ENCODE results near the gene TBX5. TPM values are rescaled to one million over a fixed set of nuclear protein-coding genes. Genes with fewer than 3 reads are reported as not detected.

Gene TBX5
- total RNA-seq, 1 experiment from 2014 or later: not detected

DNA sequence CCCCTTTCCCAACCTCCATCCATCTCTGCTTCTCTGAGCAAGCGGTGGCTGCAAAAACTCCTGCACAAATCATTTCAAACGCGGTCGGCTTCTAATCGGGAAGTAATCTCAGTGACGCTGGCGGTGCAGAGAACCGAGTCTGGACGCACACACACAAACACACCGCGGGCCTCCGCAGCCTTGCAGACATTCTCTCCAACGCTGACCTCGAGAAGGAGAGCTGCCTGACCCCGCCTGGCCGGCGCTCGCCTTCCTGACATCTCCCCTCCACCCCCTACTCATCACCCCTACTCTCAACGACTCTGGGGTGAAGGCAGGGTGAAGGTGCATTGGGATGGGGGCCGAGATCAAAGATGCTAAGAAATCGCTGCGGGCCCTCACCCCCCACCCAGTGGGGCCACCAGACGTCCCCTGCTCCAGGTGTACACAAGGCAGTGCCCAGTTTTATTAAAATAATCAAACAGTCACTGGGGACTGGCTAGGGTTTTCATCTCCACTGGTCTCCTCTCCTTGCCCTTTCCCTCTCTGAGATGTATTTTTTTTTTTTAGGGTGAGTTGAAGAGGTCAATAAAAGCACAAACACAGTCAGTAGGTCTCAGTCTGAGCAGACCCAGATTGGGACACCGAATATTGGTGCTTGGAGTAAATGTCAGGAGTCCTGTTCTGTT, 506 bp upstream of the TBX5 start:
- H3K27ac ChIP-seq: no peak overlapping the region
- no peaks in the 10 kb centered on the region for H3K4me1 ChIP-seq (replicated peaks)
- no peak overlapping the region for H3K4me3 ChIP-seq
- no peaks in the 10 kb centered on the region for H3K36me3 ChIP-seq
- no peak for DNase-seq (ENCODE audit: low read depth in 1 of 2, low spot score in 2 of 2)
- H3K27me3 ChIP-seq (replicated peaks): peaks cover 44% of the 10 kb centered on the region
- no peaks in the 10 kb centered on the region for H3K9me3 ChIP-seq (replicated peaks)

DNA sequence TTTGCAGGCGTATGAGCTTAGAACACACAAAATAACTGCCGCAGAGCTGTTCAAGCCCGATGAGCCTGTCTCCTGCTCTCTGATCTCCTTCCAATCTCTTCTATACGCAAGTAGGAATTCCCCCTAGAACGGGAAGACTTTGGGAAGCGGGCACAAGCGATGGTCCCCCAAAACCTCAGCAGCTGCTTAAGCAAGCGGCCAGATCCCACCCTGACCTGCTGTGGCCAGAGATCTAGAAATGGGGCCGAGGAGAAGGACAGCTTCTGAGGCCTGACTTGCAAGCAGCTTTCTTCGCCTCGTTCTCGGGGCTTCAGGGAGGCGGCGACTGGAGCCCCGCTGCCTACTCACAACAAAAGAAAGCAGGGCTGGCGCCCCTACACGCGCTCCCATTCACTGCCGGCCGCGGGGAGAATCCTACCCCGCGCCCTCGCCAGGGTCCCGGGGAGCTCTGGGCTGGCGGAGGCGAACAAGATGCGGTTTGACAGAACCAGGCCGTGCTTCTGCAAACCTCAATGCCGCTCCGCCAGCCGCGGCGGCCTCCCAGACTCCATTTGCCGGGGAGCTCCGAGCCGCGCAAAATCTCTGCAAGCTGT, 922 bp downstream of the TBX5 start:
- DNase-seq (ENCODE audit: low read depth in 1 of 2, low spot score in 2 of 2): no peak
- Histone ChIP-seq H3K36me3 (no peaks in the 10 kb centered on the region), H3K27ac (no peak overlapping the region), H3K9me3 (replicated peaks) (no peaks in the 10 kb centered on the region), H3K4me1 (replicated peaks) (no peaks in the 10 kb centered on the region), H3K4me3 (no peak overlapping the region), H3K27me3 (replicated peaks) (peaks cover 44% of the 10 kb centered on the region)

DNA sequence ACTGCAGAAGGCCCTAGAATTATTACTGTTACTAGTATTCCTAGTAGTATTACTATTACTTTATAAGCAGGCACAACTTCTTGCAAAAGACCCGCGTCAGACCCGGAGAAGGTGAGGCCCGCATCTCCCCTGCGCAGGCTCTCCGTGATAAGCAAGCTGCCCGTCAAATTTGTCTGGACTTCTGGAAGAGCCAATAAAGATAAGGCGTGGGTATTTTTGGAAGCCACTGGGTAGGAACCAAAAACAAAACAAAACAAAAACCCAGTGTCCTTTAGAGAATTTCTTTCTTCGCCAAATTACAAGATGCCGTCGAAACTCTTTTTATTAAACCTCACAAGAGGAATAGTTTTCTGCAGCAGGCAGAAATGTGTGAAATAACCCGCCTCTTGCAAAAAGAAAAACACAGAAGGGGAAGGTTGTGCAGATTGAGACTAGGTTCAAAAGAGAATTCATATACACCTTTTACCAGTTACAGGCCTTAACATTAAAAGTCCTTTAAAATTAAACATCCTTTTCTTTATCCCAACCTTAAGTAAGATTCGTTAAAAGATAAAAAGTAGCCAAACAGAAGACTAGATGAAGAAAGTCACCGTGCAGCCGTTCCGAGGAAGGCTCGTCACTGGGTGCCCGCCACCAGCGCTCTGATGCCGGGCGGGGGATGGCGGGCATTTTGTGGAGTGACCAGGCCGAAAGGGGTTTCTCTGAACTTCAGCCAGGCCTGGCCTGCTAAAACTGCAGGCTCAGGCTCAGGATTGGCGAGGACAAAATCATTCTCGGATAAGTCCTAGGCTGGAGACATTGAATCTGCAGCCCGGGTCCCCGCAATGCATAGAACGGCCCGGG, 1.6 kb downstream of the TBX5 start:
- DNase-seq (ENCODE audit: low read depth in 1 of 2, low spot score in 2 of 2): no peak
- H3K9me3 ChIP-seq (replicated peaks): no peaks in the 10 kb centered on the region
- H3K36me3 ChIP-seq: no peaks in the 10 kb centered on the region
- H3K27ac ChIP-seq: no peak overlapping the region
- H3K27me3 ChIP-seq (replicated peaks): peaks cover 40% of the 10 kb centered on the region
- no peak overlapping the region for H3K4me3 ChIP-seq
- H3K4me1 ChIP-seq (replicated peaks): no peaks in the 10 kb centered on the region

DNA sequence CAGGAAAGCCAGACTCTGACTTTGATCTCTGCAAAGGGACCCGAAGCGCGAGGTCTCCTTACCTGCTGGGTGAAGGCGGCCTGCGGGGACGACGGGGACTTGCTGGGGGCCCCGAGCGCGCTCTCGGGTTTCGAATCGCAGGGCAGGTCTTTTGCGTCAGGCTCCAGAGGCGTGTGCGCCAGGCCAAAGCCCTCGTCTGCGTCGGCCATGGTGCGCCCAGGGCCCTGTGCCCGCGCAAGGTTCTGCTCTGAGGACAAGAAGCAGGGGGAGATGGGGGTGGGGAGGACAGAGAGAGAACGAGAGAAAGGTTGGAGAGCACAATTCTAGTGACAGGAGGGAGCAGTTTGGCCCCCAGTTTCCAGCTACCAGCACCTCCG, 2.3 kb downstream of the TBX5 start:
- Histone ChIP-seq H3K27me3 (replicated peaks) (peaks cover 34% of the 10 kb centered on the region), H3K4me1 (replicated peaks) (no peaks in the 10 kb centered on the region), H3K9me3 (replicated peaks) (no peaks in the 10 kb centered on the region), H3K27ac (no peak overlapping the region), H3K4me3 (no peak overlapping the region), H3K36me3 (no peaks in the 10 kb centered on the region)
- no peak for DNase-seq (ENCODE audit: low read depth in 1 of 2, low spot score in 2 of 2)

DNA sequence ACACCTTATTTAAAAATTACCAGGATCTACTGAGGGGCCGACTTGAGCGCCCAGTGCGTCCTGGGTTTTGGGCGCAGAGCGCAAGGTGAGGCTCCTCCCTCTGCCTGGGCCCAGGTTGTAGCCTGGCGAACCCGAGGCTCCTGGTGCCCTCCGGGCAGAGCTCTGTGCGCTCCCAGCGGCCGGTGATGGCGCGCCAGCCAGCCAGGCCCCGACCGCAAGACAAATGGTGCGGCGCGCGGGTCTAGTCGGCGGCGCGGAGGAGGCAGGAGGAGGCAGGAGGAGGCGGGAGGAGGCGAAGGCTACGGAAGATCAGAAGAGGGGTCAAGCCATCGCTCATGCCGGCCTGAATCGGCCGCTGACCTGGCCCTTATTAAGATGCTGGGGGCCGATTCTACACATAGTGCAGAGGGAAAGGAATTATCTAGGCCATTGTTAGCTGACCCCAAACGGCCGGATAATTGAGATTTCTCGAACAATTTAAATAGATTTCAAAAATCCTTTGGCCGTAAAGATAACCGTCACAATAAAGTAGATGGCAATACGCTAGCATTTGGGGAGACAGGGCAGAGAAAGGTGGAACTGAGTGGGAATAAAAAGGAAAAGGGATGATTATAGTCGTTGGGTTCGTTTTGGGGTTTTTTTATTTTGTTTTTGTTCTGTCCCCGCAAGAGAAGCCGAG, 2.8 kb downstream of the TBX5 start:
- DNase-seq (ENCODE audit: low read depth in 1 of 2, low spot score in 2 of 2): no peak
- no peak overlapping the region for H3K27ac ChIP-seq
- H3K4me3 ChIP-seq: no peak overlapping the region
- H3K4me1 ChIP-seq (replicated peaks): no peaks in the 10 kb centered on the region
- no peaks in the 10 kb centered on the region for H3K36me3 ChIP-seq
- H3K27me3 ChIP-seq (replicated peaks): peaks cover 34% of the 10 kb centered on the region
- no peaks in the 10 kb centered on the region for H3K9me3 ChIP-seq (replicated peaks)

DNA sequence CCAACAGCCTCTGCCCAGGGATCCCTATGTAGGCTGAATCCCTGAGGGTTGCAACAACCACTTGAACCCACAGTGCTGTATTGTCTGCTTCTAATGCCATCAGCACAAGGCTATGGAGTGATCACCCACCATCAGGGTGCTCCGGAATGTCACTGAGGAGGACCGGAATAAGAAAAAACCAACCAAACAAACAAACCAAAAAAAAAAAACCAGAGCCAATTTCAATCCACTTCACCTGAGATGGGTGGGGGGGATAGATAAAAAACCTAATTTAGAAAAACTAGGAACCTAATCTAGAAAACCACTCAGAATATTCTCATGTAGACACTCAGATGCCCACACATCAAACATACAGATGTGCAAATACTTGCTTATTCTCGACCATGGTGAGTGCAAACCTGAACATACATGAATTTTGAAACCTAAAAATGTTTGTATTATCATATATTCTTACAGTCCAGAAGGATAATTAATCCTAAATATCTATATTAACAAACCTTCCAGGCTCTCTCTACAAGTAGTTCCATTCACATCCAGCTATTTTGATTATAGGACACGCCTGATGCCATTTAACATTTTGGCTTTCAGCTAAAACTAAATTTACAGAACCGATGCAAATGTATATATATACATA, 3.7 kb downstream of the TBX5 start:
- no peaks in the 10 kb centered on the region for H3K36me3 ChIP-seq
- no peaks in the 10 kb centered on the region for H3K9me3 ChIP-seq (replicated peaks)
- H3K4me1 ChIP-seq (replicated peaks): no peaks in the 10 kb centered on the region
- no peak overlapping the region for H3K27ac ChIP-seq
- H3K4me3 ChIP-seq: no peak overlapping the region
- DNase-seq (ENCODE audit: low read depth in 1 of 2, low spot score in 2 of 2): no peak
- peaks cover 31% of the 10 kb centered on the region for H3K27me3 ChIP-seq (replicated peaks)

DNA sequence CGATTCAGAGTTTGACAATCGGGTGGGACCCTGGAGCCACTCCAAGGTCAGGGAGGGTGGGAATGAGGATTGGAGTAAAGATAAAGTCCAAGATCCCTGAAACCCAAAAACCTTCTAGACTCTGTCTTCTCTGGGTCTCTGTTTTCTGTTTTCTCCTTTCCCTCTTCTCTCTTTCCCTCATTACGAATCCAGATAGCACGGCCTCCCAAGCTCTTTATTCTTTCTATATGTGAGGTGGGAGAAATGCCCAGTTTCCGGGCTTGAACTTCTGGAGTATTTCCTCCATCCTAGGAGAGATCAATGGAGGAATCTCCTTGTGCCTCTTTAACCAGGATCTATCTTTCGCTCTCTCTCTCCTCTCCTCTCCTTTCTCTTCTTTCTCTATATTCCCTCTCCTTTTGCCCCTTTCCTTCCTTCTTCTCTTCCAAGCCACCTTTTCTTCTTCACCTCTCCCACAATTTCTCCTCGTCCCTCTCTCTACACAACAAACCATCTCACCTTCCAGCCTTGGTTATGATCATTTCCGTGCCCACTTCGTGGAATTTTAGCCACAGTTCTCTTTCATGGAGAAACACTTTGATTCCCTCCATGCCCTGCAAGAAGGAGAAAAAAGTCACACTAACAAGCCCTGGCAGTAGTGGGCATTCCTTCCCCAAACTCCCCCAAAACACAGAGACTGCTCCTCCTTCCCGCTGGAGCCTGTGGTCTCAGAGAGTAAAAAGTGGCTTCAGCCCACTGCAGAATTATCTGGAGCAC, 4.4 kb downstream of the TBX5 start:
- Histone ChIP-seq H3K27me3 (replicated peaks) (peaks cover 26% of the 10 kb centered on the region), H3K4me3 (no peak overlapping the region)
- DNase-seq (ENCODE audit: low read depth in 1 of 2, low spot score in 2 of 2): no peak

DNA sequence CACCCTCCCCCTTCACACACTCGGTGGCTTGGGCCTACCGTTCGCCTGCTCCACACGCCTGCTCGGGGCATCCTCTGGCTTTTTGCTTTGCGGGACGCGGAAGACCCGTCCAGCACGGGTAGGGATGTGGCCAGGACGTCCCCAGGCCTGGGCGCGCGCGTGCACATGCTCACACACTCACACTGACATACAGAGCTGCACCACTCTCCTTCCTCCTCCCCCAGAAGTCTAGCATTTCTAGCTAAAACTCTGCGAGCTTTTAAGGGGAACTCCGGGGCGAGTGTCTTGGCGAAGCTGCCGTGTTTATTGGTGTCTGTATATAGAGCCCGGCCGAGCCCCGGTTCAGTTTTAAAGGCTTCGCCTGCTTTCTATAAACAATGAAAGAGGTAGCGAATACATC, 5.0 kb downstream of the TBX5 start:
- no peak overlapping the region for H3K27ac ChIP-seq
- no peaks in the 10 kb centered on the region for H3K4me1 ChIP-seq (replicated peaks)
- peaks cover 23% of the 10 kb centered on the region for H3K27me3 ChIP-seq (replicated peaks)
- no peaks in the 10 kb centered on the region for H3K9me3 ChIP-seq (replicated peaks)
- H3K36me3 ChIP-seq: no peaks in the 10 kb centered on the region
- no peak overlapping the region for H3K4me3 ChIP-seq
- DNase-seq (ENCODE audit: low read depth in 1 of 2, low spot score in 2 of 2): no peak

More for the DNA sequence above, 4.4 kb downstream of the TBX5 start:
- H3K27ac ChIP-seq: no peak overlapping the region
- no peaks in the 10 kb centered on the region for H3K36me3 ChIP-seq
- H3K4me1 ChIP-seq (replicated peaks): no peaks in the 10 kb centered on the region
- H3K9me3 ChIP-seq (replicated peaks): no peaks in the 10 kb centered on the region

DNA sequence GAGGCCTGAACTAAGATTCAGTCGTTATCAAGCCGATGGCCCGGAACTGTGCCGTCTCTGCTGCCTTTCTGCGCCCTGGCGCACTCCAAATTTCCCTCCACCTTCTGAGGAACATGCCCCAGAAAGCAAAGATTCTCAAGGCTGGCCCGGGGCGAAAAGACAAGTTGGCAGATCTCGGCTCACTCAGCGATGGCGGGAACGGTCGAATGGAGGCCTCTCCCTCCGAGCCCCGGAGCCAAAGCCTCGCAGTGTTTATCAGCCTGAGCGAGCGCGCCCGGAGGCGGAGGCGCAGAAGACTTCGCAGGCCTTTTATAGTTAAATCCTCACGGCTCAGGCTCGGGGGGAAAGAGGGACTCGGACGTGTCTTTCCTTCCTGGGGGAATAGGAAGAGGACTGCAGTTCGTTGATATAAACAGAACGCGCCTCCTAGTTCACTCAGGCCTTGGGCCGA, 5.6 kb downstream of the TBX5 start:
- no peak for DNase-seq (ENCODE audit: low read depth in 1 of 2, low spot score in 2 of 2)
- H3K9me3 ChIP-seq (replicated peaks): no peaks in the 10 kb centered on the region
- peaks cover 18% of the 10 kb centered on the region for H3K27me3 ChIP-seq (replicated peaks)
- no peak overlapping the region for H3K4me3 ChIP-seq
- no peaks in the 10 kb centered on the region for H3K4me1 ChIP-seq (replicated peaks)
- no peaks in the 10 kb centered on the region for H3K36me3 ChIP-seq
- no peak overlapping the region for H3K27ac ChIP-seq

DNA sequence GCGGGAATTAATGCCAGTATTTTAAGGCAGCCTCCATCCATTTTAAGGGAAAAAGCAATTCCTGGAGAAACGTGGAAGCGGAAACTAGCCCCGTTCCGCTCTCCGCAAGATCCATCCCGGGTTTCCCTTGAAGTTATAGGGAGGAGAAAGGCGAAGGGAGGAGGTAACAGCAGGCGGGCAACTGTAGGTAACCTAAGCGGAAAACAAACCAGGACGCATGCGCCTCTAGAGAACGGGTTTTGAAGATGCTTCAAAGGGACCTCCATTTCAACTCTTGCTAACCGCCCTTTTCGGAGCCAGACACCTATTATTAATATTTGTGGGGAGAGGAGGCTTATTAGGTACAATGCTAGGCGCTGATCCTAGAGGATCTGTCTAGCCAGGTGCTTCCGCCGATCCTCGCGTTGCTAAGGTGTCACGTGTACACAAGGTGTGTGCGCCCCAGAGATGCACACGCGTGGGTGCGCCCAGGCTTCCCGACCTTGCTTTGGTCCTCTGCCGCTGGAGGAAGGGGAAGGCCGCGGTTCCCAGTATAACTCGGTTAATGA, 6.2 kb downstream of the TBX5 start:
- Histone ChIP-seq H3K9me3 (replicated peaks) (no peaks in the 10 kb centered on the region), H3K27me3 (replicated peaks) (peaks cover 12% of the 10 kb centered on the region; the same call in 1 of the 2 replicates), H3K36me3 (no peaks in the 10 kb centered on the region), H3K27ac (no peak overlapping the region), H3K4me3 (no peak overlapping the region), H3K4me1 (replicated peaks) (no peaks in the 10 kb centered on the region)
- no peak for DNase-seq (ENCODE audit: low read depth in 1 of 2, low spot score in 2 of 2)

DNA sequence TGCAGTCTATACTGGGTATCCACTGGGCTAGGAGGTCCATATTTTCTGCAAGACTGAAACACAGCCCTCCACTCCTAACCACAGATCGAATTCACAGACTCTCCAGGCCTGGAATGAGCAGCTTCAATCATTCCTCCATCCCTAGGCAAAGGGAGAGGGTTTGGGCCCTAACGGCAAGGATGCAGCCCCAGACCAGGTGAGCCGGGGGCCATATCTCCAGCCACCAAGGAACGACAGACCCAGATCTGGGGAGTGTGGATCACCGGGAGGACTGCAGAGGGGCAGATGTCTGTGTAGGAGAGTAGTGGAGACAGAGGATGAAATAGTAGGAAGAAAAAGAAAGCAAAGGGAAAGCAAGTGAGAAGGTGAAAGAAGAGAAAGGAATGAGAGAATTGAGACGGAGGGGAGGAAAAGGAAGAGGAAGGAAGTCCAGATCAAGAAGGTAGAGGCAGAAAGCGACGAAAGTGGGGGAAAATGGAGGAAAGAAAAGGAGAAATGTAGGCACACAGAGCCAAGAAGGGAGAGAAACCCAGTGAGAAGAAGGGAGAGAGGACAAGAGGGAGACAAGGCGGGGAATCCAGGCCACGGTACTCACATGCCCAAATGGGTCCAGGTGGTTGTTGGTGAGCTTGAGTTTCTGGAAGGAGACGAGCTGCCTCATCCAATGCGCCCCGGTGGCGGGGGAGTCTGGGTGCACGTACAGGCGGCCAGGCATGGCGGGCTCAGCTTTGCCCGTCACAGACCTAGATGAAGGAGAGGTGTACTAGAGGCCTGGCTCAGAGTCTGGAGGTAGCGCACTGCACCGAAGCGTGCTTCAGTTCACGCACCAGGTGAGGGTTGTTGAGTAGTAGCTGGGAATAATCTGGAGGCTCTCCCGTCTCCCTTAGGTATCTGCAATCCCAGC, 7.7 kb downstream of the TBX5 start:
- peaks cover 3% of the 10 kb centered on the region; the same call in 1 of the 2 replicates for H3K27me3 ChIP-seq (replicated peaks)
- no peak overlapping the region for H3K27ac ChIP-seq
- DNase-seq (ENCODE audit: low read depth in 1 of 2, low spot score in 2 of 2): no peak
- no peaks in the 10 kb centered on the region for H3K9me3 ChIP-seq (replicated peaks)
- H3K4me1 ChIP-seq (replicated peaks): no peaks in the 10 kb centered on the region
- H3K4me3 ChIP-seq: no peak overlapping the region
- H3K36me3 ChIP-seq: no peaks in the 10 kb centered on the region
